H1 (cell line): Measurements from ENCODE around the gene ARHGEF7. TPM values are rescaled to one million over a fixed set of nuclear protein-coding genes. Genes with fewer than 3 reads are reported as not detected.

ENCODE experiments used
- KDM1A ChIP-seq: fragments of 200-600, 300-600 bp; sonication (generic); IDR thresholded peaks from 2 replicates; pipeline ENCODE4 v1.7.1; 2016; ENCODE audit warnings: mild to moderate bottlenecking, low read length, borderline replicate concordance
- RAD21 ChIP-seq, 2 experiments: IDR thresholded peaks in 1 of 2; conservative IDR thresholded peaks in 1 of 2; 2 replicates each; pipeline ENCODE4 v1.6.1; 2011; ENCODE audit warnings: low read depth in 2 of 2, low read length in 2 of 2, improper control_type of control experiment in 1 of 2, inconsistent platforms in 1 of 2, mild to moderate bottlenecking in 1 of 2, moderate library complexity in 1 of 2
- RFX5 ChIP-seq: IDR thresholded peaks from 2 replicates; pipeline ENCODE4 v1.6.1; 2011; ENCODE audit warnings: low read depth, low read length, improper control_type of control experiment, borderline replicate concordance
- TAF7 ChIP-seq: optimal IDR thresholded peaks from 2 replicates; pipeline ENCODE3; 2011; ENCODE audit warnings: low read depth, mild to moderate bottlenecking, inconsistent platforms, low read length, moderate library complexity, borderline replicate concordance
- TEAD4 ChIP-seq: IDR thresholded peaks from 2 replicates; pipeline ENCODE4 v1.6.1; 2012; ENCODE audit warnings: low read depth, low read length, inconsistent platforms, mixed read lengths
- polyA plus RNA-seq, 7 experiments: library from polyadenylated mRNA; depleted of rRNA in 3 of 7; stranded (reverse) in 5 of 7; unstranded in 2 of 7; fragments of >200 nt in 5 of 7; fragments of 200-250 nt in 2 of 7; gene quantifications; 1 replicate in 5 of 7; 2 replicates in 1 of 7; 4 replicates in 1 of 7; pipeline versions ENCODE4 v1.2.1 to v1.2.3, GENCODE V29; 2011 to 2013; ENCODE audit warnings: missing spikeins in 2 of 7, mixed read lengths in 2 of 7
- total RNA-seq: library from RNA; stranded (reverse); fragmentation: NEBNext Ultra II Directional; extraction: Animal tissue kit (Norgen Biotek cat#: 25700); gene quantifications from 2 replicates; pipeline ENCODE4 v1.2.1, GENCODE V29; 2021
- TF ChIP-seq, protein P1 (sequence below): fragments of 300-600 bp; sonication (generic); IDR thresholded peaks from 2 replicates; pipeline ENCODE4 v1.7.1; 2012; ENCODE audit warnings: low read length, moderate library complexity, mild to moderate bottlenecking, inconsistent platforms; ENCODE audit not compliant: insufficient replicate concordance

ARHGEF7 gene
- total and polyA plus RNA-seq, 2 of the 8 experiments (the other 6 are each of a cell fraction or from before 2014, with no cell fraction given) = 26.2 to 56.5 TPM

GRCh38 chr13:111278743-111279652 is 163.9 kb downstream of the ARHGEF7 start (continued):
- TF ChIP-seq, protein P1, sequence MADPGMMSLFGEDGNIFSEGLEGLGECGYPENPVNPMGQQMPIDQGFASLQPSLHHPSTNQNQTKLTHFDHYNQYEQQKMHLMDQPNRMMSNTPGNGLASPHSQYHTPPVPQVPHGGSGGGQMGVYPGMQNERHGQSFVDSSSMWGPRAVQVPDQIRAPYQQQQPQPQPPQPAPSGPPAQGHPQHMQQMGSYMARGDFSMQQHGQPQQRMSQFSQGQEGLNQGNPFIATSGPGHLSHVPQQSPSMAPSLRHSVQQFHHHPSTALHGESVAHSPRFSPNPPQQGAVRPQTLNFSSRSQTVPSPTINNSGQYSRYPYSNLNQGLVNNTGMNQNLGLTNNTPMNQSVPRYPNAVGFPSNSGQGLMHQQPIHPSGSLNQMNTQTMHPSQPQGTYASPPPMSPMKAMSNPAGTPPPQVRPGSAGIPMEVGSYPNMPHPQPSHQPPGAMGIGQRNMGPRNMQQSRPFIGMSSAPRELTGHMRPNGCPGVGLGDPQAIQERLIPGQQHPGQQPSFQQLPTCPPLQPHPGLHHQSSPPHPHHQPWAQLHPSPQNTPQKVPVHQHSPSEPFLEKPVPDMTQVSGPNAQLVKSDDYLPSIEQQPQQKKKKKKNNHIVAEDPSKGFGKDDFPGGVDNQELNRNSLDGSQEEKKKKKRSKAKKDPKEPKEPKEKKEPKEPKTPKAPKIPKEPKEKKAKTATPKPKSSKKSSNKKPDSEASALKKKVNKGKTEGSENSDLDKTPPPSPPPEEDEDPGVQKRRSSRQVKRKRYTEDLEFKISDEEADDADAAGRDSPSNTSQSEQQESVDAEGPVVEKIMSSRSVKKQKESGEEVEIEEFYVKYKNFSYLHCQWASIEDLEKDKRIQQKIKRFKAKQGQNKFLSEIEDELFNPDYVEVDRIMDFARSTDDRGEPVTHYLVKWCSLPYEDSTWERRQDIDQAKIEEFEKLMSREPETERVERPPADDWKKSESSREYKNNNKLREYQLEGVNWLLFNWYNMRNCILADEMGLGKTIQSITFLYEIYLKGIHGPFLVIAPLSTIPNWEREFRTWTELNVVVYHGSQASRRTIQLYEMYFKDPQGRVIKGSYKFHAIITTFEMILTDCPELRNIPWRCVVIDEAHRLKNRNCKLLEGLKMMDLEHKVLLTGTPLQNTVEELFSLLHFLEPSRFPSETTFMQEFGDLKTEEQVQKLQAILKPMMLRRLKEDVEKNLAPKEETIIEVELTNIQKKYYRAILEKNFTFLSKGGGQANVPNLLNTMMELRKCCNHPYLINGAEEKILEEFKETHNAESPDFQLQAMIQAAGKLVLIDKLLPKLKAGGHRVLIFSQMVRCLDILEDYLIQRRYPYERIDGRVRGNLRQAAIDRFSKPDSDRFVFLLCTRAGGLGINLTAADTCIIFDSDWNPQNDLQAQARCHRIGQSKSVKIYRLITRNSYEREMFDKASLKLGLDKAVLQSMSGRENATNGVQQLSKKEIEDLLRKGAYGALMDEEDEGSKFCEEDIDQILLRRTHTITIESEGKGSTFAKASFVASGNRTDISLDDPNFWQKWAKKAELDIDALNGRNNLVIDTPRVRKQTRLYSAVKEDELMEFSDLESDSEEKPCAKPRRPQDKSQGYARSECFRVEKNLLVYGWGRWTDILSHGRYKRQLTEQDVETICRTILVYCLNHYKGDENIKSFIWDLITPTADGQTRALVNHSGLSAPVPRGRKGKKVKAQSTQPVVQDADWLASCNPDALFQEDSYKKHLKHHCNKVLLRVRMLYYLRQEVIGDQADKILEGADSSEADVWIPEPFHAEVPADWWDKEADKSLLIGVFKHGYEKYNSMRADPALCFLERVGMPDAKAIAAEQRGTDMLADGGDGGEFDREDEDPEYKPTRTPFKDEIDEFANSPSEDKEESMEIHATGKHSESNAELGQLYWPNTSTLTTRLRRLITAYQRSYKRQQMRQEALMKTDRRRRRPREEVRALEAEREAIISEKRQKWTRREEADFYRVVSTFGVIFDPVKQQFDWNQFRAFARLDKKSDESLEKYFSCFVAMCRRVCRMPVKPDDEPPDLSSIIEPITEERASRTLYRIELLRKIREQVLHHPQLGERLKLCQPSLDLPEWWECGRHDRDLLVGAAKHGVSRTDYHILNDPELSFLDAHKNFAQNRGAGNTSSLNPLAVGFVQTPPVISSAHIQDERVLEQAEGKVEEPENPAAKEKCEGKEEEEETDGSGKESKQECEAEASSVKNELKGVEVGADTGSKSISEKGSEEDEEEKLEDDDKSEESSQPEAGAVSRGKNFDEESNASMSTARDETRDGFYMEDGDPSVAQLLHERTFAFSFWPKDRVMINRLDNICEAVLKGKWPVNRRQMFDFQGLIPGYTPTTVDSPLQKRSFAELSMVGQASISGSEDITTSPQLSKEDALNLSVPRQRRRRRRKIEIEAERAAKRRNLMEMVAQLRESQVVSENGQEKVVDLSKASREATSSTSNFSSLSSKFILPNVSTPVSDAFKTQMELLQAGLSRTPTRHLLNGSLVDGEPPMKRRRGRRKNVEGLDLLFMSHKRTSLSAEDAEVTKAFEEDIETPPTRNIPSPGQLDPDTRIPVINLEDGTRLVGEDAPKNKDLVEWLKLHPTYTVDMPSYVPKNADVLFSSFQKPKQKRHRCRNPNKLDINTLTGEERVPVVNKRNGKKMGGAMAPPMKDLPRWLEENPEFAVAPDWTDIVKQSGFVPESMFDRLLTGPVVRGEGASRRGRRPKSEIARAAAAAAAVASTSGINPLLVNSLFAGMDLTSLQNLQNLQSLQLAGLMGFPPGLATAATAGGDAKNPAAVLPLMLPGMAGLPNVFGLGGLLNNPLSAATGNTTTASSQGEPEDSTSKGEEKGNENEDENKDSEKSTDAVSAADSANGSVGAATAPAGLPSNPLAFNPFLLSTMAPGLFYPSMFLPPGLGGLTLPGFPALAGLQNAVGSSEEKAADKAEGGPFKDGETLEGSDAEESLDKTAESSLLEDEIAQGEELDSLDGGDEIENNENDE = no peak
- TF ChIP-seq KDM1A (no peak), TAF7 (no peak), RAD21 (IDR thresholded peaks at IDR 0.05 in 1 of 2, conservative IDR thresholded peaks at IDR 0.05 in 1 of 2; ENCODE audit: low read depth in 2 of 2, low read length in 2 of 2) (no peak), TEAD4 (no peak), RFX5 (no peak)
